ENCODE results near the gene CLDN34.

The CLDN34 gene

DNA sequence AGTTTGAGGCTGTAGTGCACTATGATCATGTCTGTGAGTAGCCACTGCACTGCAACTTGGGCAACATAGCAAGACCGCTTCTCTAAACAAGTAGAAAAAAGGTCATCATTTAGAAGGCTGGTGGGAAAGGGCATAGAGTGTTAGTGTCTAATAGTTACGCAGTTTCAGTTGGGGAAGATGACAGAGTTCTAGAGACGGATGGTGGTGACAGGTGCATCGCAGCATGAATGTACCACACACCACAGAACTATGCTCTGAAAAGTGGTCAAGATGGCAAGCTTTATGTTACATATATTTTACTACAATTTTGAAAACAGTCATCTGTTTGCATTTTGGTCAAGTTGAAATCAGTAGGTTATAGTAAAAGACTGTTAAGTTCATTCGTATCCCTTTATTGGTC lies 23.7 kb upstream of the CLDN34 start:
- Histone ChIP-seq H3K27ac (ENCODE audit: low read depth, low read length) (peak overlapping the region; percentile 93), H3K9me2 (replicated peaks; ENCODE audit: insufficient read depth, low read length) (no peaks in the 10 kb centered on the region), H3K9ac (ENCODE audit: low read length) (0 out of 2 replicates have a peak overlapping the region, but pooled peaks have one; percentile 41), H3F3A (ENCODE audit: insufficient read depth) (peaks cover 20% of the 10 kb centered on the region; the same call in 1 of the 2 replicates), H4K20me1 (ENCODE audit: low read depth, low read length) (no peaks in the 10 kb centered on the region), H3K9me3 (ENCODE audit: insufficient read depth, low read length) (no peaks in the 10 kb centered on the region), H3K4me3 (ENCODE audit: insufficient read depth, low read length, poor library complexity, severe bottlenecking) (no peak overlapping the region), H3K79me2 (ENCODE audit: insufficient read depth, low read length) (no peaks in the 10 kb centered on the region), H3K27me3 (ENCODE audit: low read length) (no peaks in the 10 kb centered on the region), H2AFZ (ENCODE audit: low read depth, low read length, severe bottlenecking) (no peak overlapping the region), H3K36me3 (ENCODE audit: low read length) (no peaks in the 10 kb centered on the region), H3K4me2 (ENCODE audit: low read depth, low read length, poor library complexity, severe bottlenecking) (peak overlapping the region; percentile 37)
- TF ChIP-seq CTCF (IDR thresholded peaks at IDR 0.05; ENCODE audit: insufficient read depth, low read length, poor library complexity, severe bottlenecking), result no peak
- TF ChIP-seq EZH2phosphoT487 (conservative IDR thresholded peaks at IDR 0.05; ENCODE audit: low read length), result no peak

- Histone ChIP-seq H3K36me3 (ENCODE audit: low read length) (no peaks in the 10 kb centered on the region), H3K79me2 (ENCODE audit: insufficient read depth, low read length) (no peaks in the 10 kb centered on the region), H2AFZ (ENCODE audit: low read depth, low read length, severe bottlenecking) (peak overlapping the region; percentile 59), H4K20me1 (ENCODE audit: low read depth, low read length) (no peaks in the 10 kb centered on the region), H3K4me2 (ENCODE audit: low read depth, low read length, poor library complexity, severe bottlenecking) (peak overlapping the region; percentile 38), H3K27ac (ENCODE audit: low read depth, low read length) (peak overlapping the region; percentile 88), H3K4me3 (ENCODE audit: insufficient read depth, low read length, poor library complexity, severe bottlenecking) (no peak overlapping the region), H3K9me3 (ENCODE audit: insufficient read depth, low read length) (peaks cover 2% of the 10 kb centered on the region; the same call in 1 of the 2 replicates), H3K27me3 (ENCODE audit: low read length) (no peaks in the 10 kb centered on the region), H3K9me2 (replicated peaks; ENCODE audit: insufficient read depth, low read length) (no peaks in the 10 kb centered on the region), H3K9ac (ENCODE audit: low read length) (peak overlapping the region; percentile 33), H3F3A (ENCODE audit: insufficient read depth) (peaks cover 17% of the 10 kb centered on the region; the same call in 1 of the 2 replicates)
- TF ChIP-seq EZH2phosphoT487 (conservative IDR thresholded peaks at IDR 0.05; ENCODE audit: low read length) (no peak), CTCF (IDR thresholded peaks at IDR 0.05; ENCODE audit: insufficient read depth, low read length, poor library complexity, severe bottlenecking) (no peak)
These were observed 19.9 kb upstream of the CLDN34 start for GRCh38 chrX:9947131-9947794.

DNA sequence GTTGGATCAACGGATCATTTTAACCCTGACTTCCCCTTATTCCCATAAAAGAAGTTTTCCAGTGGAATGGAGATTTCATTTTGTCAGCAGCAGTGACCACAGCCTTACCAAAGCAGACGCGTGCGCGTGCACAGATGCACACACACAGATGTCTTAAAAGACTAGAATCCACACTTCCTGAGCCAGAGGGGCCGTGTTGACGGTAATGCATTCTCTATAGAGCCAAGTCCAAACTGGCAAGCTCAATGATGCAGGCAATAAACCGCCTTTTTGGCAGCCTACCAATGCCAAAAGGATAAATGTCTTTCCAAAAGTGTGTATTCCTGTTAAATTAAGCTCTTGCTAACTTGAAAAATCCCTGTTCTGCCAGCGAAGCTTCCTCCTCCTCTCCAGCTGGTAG lies 18.8 kb upstream of the CLDN34 start:
- Histone ChIP-seq H3K36me3 (ENCODE audit: low read length) (no peaks in the 10 kb centered on the region), H2AFZ (ENCODE audit: low read depth, low read length, severe bottlenecking) (no peak overlapping the region), H3K9me2 (replicated peaks; ENCODE audit: insufficient read depth, low read length) (no peaks in the 10 kb centered on the region), H3K27me3 (ENCODE audit: low read length) (no peaks in the 10 kb centered on the region), H3F3A (ENCODE audit: insufficient read depth) (peaks cover 17% of the 10 kb centered on the region; the same call in 1 of the 2 replicates), H3K9me3 (ENCODE audit: insufficient read depth, low read length) (peaks cover 11% of the 10 kb centered on the region; the same call in 1 of the 2 replicates), H3K4me2 (ENCODE audit: low read depth, low read length, poor library complexity, severe bottlenecking) (no peak overlapping the region), H3K79me2 (ENCODE audit: insufficient read depth, low read length) (no peaks in the 10 kb centered on the region), H4K20me1 (ENCODE audit: low read depth, low read length) (no peaks in the 10 kb centered on the region), H3K9ac (ENCODE audit: low read length) (no peak overlapping the region), H3K27ac (ENCODE audit: low read depth, low read length) (peak overlapping the region; percentile 88), H3K4me3 (ENCODE audit: insufficient read depth, low read length, poor library complexity, severe bottlenecking) (no peak overlapping the region)
- TF ChIP-seq EZH2phosphoT487 (conservative IDR thresholded peaks at IDR 0.05; ENCODE audit: low read length) (no peak), CTCF (IDR thresholded peaks at IDR 0.05; ENCODE audit: insufficient read depth, low read length, poor library complexity, severe bottlenecking) (no peak)
